ENCODE data around the gene RAD54L.

DNA sequence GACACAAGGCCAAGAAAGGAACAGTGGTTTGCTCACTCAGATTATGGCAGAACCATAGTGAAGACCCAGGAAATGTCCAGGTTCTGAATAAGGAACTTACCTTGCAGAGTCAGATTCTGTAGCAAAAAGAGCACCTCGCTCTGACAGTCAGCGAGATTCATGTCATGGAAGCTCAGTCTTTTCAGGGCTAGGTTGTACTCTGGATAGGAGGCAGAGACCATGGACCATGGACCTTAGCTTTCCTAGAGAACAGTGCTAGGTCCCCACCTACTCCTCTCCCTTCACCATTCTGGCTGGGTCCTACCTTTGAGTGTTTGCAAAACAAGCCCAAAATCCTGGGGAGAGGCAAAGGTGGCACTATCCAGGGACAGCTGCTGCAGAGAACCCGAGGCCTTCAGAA is 32.5 kb downstream of the RAD54L start:
- TF ChIP-seq, protein P1, sequence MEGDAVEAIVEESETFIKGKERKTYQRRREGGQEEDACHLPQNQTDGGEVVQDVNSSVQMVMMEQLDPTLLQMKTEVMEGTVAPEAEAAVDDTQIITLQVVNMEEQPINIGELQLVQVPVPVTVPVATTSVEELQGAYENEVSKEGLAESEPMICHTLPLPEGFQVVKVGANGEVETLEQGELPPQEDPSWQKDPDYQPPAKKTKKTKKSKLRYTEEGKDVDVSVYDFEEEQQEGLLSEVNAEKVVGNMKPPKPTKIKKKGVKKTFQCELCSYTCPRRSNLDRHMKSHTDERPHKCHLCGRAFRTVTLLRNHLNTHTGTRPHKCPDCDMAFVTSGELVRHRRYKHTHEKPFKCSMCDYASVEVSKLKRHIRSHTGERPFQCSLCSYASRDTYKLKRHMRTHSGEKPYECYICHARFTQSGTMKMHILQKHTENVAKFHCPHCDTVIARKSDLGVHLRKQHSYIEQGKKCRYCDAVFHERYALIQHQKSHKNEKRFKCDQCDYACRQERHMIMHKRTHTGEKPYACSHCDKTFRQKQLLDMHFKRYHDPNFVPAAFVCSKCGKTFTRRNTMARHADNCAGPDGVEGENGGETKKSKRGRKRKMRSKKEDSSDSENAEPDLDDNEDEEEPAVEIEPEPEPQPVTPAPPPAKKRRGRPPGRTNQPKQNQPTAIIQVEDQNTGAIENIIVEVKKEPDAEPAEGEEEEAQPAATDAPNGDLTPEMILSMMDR (conservative IDR thresholded peaks at IDR 0.05; ENCODE audit: low read depth, low read length), result no peak
- no peak for TF ChIP-seq EZH2 (IDR thresholded peaks at IDR 0.05; ENCODE audit: borderline replicate concordance, low read depth, low read length, poor library complexity, severe bottlenecking)

Data from A673 (cell line).